Measurements from ENCODE around the gene IL17REL.

Gene IL17REL

GRCh38 chr22:50017701-50018224, 5.2 kb upstream of the IL17REL start:
- TF ChIP-seq CTCF (IDR thresholded peaks at IDR 0.05; ENCODE audit: low read depth, low read length) = no peak
- DNase-seq (ENCODE audit: extremely low read depth, low read depth) = no peak

GRCh38 chr22:50016988-50017700, 4.6 kb upstream of the IL17REL start:
- no peak for DNase-seq (ENCODE audit: extremely low read depth, low read depth)
- no peak for TF ChIP-seq CTCF (IDR thresholded peaks at IDR 0.05; ENCODE audit: low read depth, low read length)

- no peak for TF ChIP-seq CTCF (IDR thresholded peaks at IDR 0.05; ENCODE audit: low read depth, low read length)
- DNase-seq (ENCODE audit: extremely low read depth, low read depth) = no peak
Measured at GRCh38 chr22:50016308-50016987, 3.9 kb upstream of the IL17REL start.

- TF ChIP-seq CTCF (IDR thresholded peaks at IDR 0.05; ENCODE audit: low read depth, low read length) = no peak
- DNase-seq (ENCODE audit: extremely low read depth, low read depth) = no peak
Measured at GRCh38 chr22:50015451-50016307, 3.1 kb upstream of the IL17REL start.

- TF ChIP-seq CTCF (IDR thresholded peaks at IDR 0.05; ENCODE audit: low read depth, low read length) = no peak
- no peak for DNase-seq (ENCODE audit: extremely low read depth, low read depth)
Measured at GRCh38 chr22:50014655-50015401, 2.3 kb upstream of the IL17REL start.

GRCh38 chr22:50014053-50014501, 1.5 kb upstream of the IL17REL start:
- DNase-seq (ENCODE audit: extremely low read depth, low read depth) = no peak
- no peak for TF ChIP-seq CTCF (IDR thresholded peaks at IDR 0.05; ENCODE audit: low read depth, low read length)
